Activated naive CD4-positive, alpha-beta T cell treated with anti-CD3 and anti-CD28 coated beads, Interleukin-2, amount 50 U/mL, for 24 hours (primary cell): ENCODE results near the gene FREY1.
"Not testable (repeated sequence)": the region's sequence is repeated elsewhere in the genome, so short reads cannot be mapped to it uniquely, and the experiment has no call there.

ENCODE experiments used
- H3K27ac Mint-ChIP-seq: one replicate; pipeline ENCODE4 v1.8.0; 2021; ENCODE audit warnings: mild to moderate bottlenecking, mixed read lengths
- H3K27me3 Mint-ChIP-seq: one replicate; pipeline ENCODE4 v1.8.0; 2021; ENCODE audit warnings: mixed read lengths
- H3K36me3 Mint-ChIP-seq: one replicate; pipeline ENCODE4 v1.8.0; 2021; ENCODE audit warnings: mixed read lengths
- H3K4me1 Mint-ChIP-seq: one replicate; pipeline ENCODE4 v1.8.0; 2021; ENCODE audit warnings: mixed read lengths
- H3K4me3 Mint-ChIP-seq: one replicate; pipeline ENCODE4 v1.8.0; 2021; ENCODE audit warnings: mild to moderate bottlenecking, mixed read lengths
- H3K9me3 Mint-ChIP-seq: one replicate; pipeline ENCODE4 v1.8.0; 2021; ENCODE audit warnings: mixed read lengths

FREY1 gene

GRCh38 chr11:45906096-45906682 is 882 bp downstream of the FREY1 start:
- no peaks in the 10 kb centered on the region for H3K27me3 Mint-ChIP-seq
- no peaks in the 10 kb centered on the region for H3K9me3 Mint-ChIP-seq
- H3K36me3 Mint-ChIP-seq, result no peaks in the 10 kb centered on the region
- no peak overlapping the region for H3K27ac Mint-ChIP-seq
- peaks cover 11% of the 10 kb centered on the region for H3K4me1 Mint-ChIP-seq
- H3K4me3 Mint-ChIP-seq, result no peak overlapping the region

- peaks cover 11% of the 10 kb centered on the region for H3K4me1 Mint-ChIP-seq
These were observed 1.5 kb downstream of the FREY1 start for GRCh38 chr11:45905576-45905975.

GRCh38 chr11:45905095-45905494 is 2.0 kb downstream of the FREY1 start:
- H3K9me3 Mint-ChIP-seq, result no peaks in the 10 kb centered on the region
- no peak overlapping the region for H3K4me3 Mint-ChIP-seq
- H3K27ac Mint-ChIP-seq, result no peak overlapping the region

More at GRCh38 chr11:45905576-45905975, 1.5 kb downstream of the FREY1 start:
- H3K36me3 Mint-ChIP-seq, H3K27ac Mint-ChIP-seq, H3K27me3 Mint-ChIP-seq, H3K9me3 Mint-ChIP-seq, H3K4me3 Mint-ChIP-seq: not testable (repeated sequence)

GRCh38 chr11:45904309-45904915 is 2.7 kb downstream of the FREY1 start:
- Mint-ChIP-seq H3K27me3 (peaks cover 4% of the 10 kb centered on the region), H3K4me1 (peaks cover 11% of the 10 kb centered on the region), H3K4me3 (no peak overlapping the region), H3K36me3 (no peaks in the 10 kb centered on the region), H3K9me3 (no peaks in the 10 kb centered on the region), H3K27ac (no peak overlapping the region)

More at GRCh38 chr11:45905095-45905494, 2.0 kb downstream of the FREY1 start:
- H3K4me1 Mint-ChIP-seq, result peaks cover 11% of the 10 kb centered on the region
- peaks cover 4% of the 10 kb centered on the region for H3K27me3 Mint-ChIP-seq
- no peaks in the 10 kb centered on the region for H3K36me3 Mint-ChIP-seq

- H3K27ac Mint-ChIP-seq, result no peak overlapping the region
- H3K4me1 Mint-ChIP-seq, result peaks cover 11% of the 10 kb centered on the region
- peaks cover 8% of the 10 kb centered on the region for H3K27me3 Mint-ChIP-seq
- no peak overlapping the region for H3K4me3 Mint-ChIP-seq
- no peaks in the 10 kb centered on the region for H3K9me3 Mint-ChIP-seq
- peaks cover 2% of the 10 kb centered on the region for H3K36me3 Mint-ChIP-seq
These were observed 4.4 kb downstream of the FREY1 start for GRCh38 chr11:45902452-45903380.

- Mint-ChIP-seq H3K27me3 (peaks cover 8% of the 10 kb centered on the region), H3K4me3 (no peak overlapping the region), H3K4me1 (peaks cover 7% of the 10 kb centered on the region), H3K9me3 (no peaks in the 10 kb centered on the region), H3K27ac (no peak overlapping the region), H3K36me3 (peaks cover 2% of the 10 kb centered on the region)
These were observed 5.4 kb downstream of the FREY1 start for GRCh38 chr11:45901626-45902025.

- H3K4me3 Mint-ChIP-seq, result peak overlapping the region; percentile 51
- no peak overlapping the region for H3K27ac Mint-ChIP-seq
- H3K27me3 Mint-ChIP-seq, result peaks cover 8% of the 10 kb centered on the region
These were observed 6.0 kb downstream of the FREY1 start for GRCh38 chr11:45900916-45901617.

GRCh38 chr11:45900175-45900800 is 6.8 kb downstream of the FREY1 start:
- not testable (repeated sequence) for H3K36me3 Mint-ChIP-seq, H3K4me1 Mint-ChIP-seq, H3K27ac Mint-ChIP-seq, H3K9me3 Mint-ChIP-seq
- Mint-ChIP-seq H3K4me3 (peak overlapping the region; percentile 51), H3K27me3 (peaks cover 11% of the 10 kb centered on the region)

More at GRCh38 chr11:45900916-45901617, 6.0 kb downstream of the FREY1 start:
- Mint-ChIP-seq H3K4me1 (peaks cover 4% of the 10 kb centered on the region), H3K9me3 (no peaks in the 10 kb centered on the region), H3K36me3 (peaks cover 2% of the 10 kb centered on the region)

- no peak overlapping the region for H3K27ac Mint-ChIP-seq
- peaks cover 17% of the 10 kb centered on the region for H3K27me3 Mint-ChIP-seq
- H3K36me3 Mint-ChIP-seq, result peaks cover 2% of the 10 kb centered on the region
- H3K4me3 Mint-ChIP-seq, result peak overlapping the region; percentile 49
- H3K4me1 Mint-ChIP-seq, result no peaks in the 10 kb centered on the region
- H3K9me3 Mint-ChIP-seq, result no peaks in the 10 kb centered on the region
These were observed 7.5 kb downstream of the FREY1 start for GRCh38 chr11:45899448-45900174.

GRCh38 chr11:45899086-45899447 is 8.0 kb downstream of the FREY1 start:
- no peaks in the 10 kb centered on the region for H3K9me3 Mint-ChIP-seq
- no peak overlapping the region for H3K27ac Mint-ChIP-seq
- H3K4me3 Mint-ChIP-seq, result peak overlapping the region; percentile 68
- H3K36me3 Mint-ChIP-seq, result peaks cover 2% of the 10 kb centered on the region
- H3K27me3 Mint-ChIP-seq, result peaks cover 17% of the 10 kb centered on the region
- no peaks in the 10 kb centered on the region for H3K4me1 Mint-ChIP-seq

- H3K27me3 Mint-ChIP-seq, result peaks cover 19% of the 10 kb centered on the region
These were observed 9.5 kb downstream of the FREY1 start for GRCh38 chr11:45897556-45897955.

GRCh38 chr11:45896422-45896984 is 10.6 kb downstream of the FREY1 start:
- peaks cover 2% of the 10 kb centered on the region for H3K36me3 Mint-ChIP-seq
- no peaks in the 10 kb centered on the region for H3K9me3 Mint-ChIP-seq
- H3K27ac Mint-ChIP-seq, result no peak overlapping the region
- no peaks in the 10 kb centered on the region for H3K4me1 Mint-ChIP-seq
- peaks cover 19% of the 10 kb centered on the region for H3K27me3 Mint-ChIP-seq
- H3K4me3 Mint-ChIP-seq, result no peak overlapping the region

More at GRCh38 chr11:45897556-45897955, 9.5 kb downstream of the FREY1 start:
- Mint-ChIP-seq H3K27ac (no peak overlapping the region), H3K36me3 (peaks cover 2% of the 10 kb centered on the region), H3K4me1 (no peaks in the 10 kb centered on the region), H3K4me3 (no peak overlapping the region), H3K9me3 (no peaks in the 10 kb centered on the region)

GRCh38 chr11:45895553-45896259 is 11.4 kb downstream of the FREY1 start:
- Mint-ChIP-seq H3K36me3 (peaks cover 2% of the 10 kb centered on the region), H3K27ac (no peak overlapping the region), H3K9me3 (no peaks in the 10 kb centered on the region), H3K4me1 (no peaks in the 10 kb centered on the region), H3K27me3 (peaks cover 18% of the 10 kb centered on the region), H3K4me3 (no peak overlapping the region)
